ENCODE results near the gene HOXA6.

GRCh38 chr7:27180431-27181420 is 33.2 kb upstream of the HOXA6 start:
- TF ChIP-seq ZNF589 (CRISPR knock-in tag; IDR thresholded peaks at IDR 0.05; ENCODE audit: low read depth) (no peak), TBL1XR1 (IDR thresholded peaks at IDR 0.05; ENCODE audit: low read length in 2 of 2) (no peak), EP300 (IDR thresholded peaks at IDR 0.05; ENCODE audit: low read length) (no peak), ZNF217 (CRISPR knock-in tag; IDR thresholded peaks at IDR 0.05) (no peak), SMC3 (conservative IDR thresholded peaks at IDR 0.05; ENCODE audit: insufficient read depth, low read depth, low read length) (no peak), SAFB2 (IDR thresholded peaks at IDR 0.05; ENCODE audit: borderline replicate concordance, low read depth, low read length, severe bottlenecking) (no peak), ZNF354B (CRISPR knock-in tag; IDR thresholded peaks at IDR 0.05) (no peak), GABPA (tag; conservative IDR thresholded peaks at IDR 0.05; ENCODE audit: low read depth) (no peak)
- TF ChIP-seq, protein P1, sequence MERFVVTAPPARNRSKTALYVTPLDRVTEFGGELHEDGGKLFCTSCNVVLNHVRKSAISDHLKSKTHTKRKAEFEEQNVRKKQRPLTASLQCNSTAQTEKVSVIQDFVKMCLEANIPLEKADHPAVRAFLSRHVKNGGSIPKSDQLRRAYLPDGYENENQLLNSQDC (CRISPR knock-in tag; IDR thresholded peaks at IDR 0.05): no peak
- TF ChIP-seq, protein P2, sequence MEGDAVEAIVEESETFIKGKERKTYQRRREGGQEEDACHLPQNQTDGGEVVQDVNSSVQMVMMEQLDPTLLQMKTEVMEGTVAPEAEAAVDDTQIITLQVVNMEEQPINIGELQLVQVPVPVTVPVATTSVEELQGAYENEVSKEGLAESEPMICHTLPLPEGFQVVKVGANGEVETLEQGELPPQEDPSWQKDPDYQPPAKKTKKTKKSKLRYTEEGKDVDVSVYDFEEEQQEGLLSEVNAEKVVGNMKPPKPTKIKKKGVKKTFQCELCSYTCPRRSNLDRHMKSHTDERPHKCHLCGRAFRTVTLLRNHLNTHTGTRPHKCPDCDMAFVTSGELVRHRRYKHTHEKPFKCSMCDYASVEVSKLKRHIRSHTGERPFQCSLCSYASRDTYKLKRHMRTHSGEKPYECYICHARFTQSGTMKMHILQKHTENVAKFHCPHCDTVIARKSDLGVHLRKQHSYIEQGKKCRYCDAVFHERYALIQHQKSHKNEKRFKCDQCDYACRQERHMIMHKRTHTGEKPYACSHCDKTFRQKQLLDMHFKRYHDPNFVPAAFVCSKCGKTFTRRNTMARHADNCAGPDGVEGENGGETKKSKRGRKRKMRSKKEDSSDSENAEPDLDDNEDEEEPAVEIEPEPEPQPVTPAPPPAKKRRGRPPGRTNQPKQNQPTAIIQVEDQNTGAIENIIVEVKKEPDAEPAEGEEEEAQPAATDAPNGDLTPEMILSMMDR (IDR thresholded peaks at IDR 0.05 in 2 of 3, conservative IDR thresholded peaks at IDR 0.05 in 1 of 3; ENCODE audit: insufficient read depth in 2 of 3, low read depth in 1 of 3, low read length in 3 of 3): no peak
- TF ChIP-seq, protein P3, sequence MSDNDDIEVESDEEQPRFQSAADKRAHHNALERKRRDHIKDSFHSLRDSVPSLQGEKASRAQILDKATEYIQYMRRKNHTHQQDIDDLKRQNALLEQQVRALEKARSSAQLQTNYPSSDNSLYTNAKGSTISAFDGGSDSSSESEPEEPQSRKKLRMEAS (CRISPR knock-in tag; IDR thresholded peaks at IDR 0.05): no peak
